Measurements from ENCODE around the gene PLEKHA6.

DNA sequence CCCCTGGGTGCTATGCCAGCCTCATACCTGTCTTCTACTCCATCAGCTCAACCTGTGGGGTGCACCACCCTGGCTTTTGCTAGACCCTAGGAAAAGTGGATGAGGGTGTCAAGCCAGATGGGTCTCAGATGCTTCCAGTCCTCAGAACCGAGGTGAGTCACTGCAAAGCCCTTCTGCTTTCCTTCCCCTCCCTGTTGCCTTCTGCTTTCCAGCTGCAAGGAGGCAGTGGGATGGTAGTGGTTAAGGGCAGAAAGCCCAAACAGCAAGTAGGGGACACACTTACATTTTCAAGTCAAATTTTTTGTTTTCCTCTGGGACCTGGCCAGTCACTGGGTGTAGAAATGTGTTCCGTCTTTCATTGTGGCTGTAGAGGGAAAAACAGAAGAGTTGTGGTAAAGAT lies 85.3 kb downstream of the PLEKHA6 start:
- TF ChIP-seq, protein P1, sequence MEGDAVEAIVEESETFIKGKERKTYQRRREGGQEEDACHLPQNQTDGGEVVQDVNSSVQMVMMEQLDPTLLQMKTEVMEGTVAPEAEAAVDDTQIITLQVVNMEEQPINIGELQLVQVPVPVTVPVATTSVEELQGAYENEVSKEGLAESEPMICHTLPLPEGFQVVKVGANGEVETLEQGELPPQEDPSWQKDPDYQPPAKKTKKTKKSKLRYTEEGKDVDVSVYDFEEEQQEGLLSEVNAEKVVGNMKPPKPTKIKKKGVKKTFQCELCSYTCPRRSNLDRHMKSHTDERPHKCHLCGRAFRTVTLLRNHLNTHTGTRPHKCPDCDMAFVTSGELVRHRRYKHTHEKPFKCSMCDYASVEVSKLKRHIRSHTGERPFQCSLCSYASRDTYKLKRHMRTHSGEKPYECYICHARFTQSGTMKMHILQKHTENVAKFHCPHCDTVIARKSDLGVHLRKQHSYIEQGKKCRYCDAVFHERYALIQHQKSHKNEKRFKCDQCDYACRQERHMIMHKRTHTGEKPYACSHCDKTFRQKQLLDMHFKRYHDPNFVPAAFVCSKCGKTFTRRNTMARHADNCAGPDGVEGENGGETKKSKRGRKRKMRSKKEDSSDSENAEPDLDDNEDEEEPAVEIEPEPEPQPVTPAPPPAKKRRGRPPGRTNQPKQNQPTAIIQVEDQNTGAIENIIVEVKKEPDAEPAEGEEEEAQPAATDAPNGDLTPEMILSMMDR (IDR thresholded peaks at IDR 0.05; ENCODE audit: insufficient read depth, low read length), result no peak
- TF ChIP-seq, protein P2, sequence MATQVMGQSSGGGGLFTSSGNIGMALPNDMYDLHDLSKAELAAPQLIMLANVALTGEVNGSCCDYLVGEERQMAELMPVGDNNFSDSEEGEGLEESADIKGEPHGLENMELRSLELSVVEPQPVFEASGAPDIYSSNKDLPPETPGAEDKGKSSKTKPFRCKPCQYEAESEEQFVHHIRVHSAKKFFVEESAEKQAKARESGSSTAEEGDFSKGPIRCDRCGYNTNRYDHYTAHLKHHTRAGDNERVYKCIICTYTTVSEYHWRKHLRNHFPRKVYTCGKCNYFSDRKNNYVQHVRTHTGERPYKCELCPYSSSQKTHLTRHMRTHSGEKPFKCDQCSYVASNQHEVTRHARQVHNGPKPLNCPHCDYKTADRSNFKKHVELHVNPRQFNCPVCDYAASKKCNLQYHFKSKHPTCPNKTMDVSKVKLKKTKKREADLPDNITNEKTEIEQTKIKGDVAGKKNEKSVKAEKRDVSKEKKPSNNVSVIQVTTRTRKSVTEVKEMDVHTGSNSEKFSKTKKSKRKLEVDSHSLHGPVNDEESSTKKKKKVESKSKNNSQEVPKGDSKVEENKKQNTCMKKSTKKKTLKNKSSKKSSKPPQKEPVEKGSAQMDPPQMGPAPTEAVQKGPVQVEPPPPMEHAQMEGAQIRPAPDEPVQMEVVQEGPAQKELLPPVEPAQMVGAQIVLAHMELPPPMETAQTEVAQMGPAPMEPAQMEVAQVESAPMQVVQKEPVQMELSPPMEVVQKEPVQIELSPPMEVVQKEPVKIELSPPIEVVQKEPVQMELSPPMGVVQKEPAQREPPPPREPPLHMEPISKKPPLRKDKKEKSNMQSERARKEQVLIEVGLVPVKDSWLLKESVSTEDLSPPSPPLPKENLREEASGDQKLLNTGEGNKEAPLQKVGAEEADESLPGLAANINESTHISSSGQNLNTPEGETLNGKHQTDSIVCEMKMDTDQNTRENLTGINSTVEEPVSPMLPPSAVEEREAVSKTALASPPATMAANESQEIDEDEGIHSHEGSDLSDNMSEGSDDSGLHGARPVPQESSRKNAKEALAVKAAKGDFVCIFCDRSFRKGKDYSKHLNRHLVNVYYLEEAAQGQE (IDR thresholded peaks at IDR 0.05; ENCODE audit: insufficient replicate concordance, low read depth), result no peak
